ENCODE results near the gene TINCR.
A peak's percentile ranks its signal among the peaks of the same experiment; 100 is the strongest.

Gene TINCR

DNA sequence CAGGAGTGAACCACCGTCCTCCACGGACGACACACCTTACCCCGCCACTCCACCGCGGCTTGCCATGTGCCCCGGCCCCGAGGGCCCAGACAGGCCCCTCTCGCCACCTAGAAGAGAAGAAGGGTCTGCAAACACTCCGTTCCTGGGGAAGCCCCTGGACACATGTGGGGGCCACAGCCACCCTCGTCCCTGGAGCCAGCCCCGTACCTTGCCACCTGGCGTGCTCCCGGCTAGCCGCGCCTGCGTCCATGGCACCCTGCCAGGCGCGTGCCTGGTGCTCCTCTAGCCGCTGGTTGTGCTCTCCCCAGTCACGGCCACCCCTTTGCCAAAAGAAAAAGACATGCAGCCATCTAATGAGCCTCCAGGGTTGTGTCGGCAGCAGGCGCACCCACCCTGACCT lies 19.9 kb upstream of the TINCR start:
- TF ChIP-seq, protein P1, sequence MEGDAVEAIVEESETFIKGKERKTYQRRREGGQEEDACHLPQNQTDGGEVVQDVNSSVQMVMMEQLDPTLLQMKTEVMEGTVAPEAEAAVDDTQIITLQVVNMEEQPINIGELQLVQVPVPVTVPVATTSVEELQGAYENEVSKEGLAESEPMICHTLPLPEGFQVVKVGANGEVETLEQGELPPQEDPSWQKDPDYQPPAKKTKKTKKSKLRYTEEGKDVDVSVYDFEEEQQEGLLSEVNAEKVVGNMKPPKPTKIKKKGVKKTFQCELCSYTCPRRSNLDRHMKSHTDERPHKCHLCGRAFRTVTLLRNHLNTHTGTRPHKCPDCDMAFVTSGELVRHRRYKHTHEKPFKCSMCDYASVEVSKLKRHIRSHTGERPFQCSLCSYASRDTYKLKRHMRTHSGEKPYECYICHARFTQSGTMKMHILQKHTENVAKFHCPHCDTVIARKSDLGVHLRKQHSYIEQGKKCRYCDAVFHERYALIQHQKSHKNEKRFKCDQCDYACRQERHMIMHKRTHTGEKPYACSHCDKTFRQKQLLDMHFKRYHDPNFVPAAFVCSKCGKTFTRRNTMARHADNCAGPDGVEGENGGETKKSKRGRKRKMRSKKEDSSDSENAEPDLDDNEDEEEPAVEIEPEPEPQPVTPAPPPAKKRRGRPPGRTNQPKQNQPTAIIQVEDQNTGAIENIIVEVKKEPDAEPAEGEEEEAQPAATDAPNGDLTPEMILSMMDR (IDR thresholded peaks at IDR 0.05; ENCODE audit: low read depth, low read length, missing control alignments): no peak
- H3K27me3 ChIP-seq (replicated peaks): no peaks in the 10 kb centered on the region
- in situ Hi-C loops (cut with HindIII; ENCODE audit: low pct_ligation_motif_present, low sequenced_read_pairs): no loop called here
- DNase-seq: no peak
- peaks cover 57% of the 10 kb centered on the region for H3K36me3 ChIP-seq (replicated peaks)
- no peak overlapping the region for H3K27ac ChIP-seq
- no peak overlapping the region for H3K4me3 ChIP-seq (ENCODE audit: low read depth, low read length)

DNA sequence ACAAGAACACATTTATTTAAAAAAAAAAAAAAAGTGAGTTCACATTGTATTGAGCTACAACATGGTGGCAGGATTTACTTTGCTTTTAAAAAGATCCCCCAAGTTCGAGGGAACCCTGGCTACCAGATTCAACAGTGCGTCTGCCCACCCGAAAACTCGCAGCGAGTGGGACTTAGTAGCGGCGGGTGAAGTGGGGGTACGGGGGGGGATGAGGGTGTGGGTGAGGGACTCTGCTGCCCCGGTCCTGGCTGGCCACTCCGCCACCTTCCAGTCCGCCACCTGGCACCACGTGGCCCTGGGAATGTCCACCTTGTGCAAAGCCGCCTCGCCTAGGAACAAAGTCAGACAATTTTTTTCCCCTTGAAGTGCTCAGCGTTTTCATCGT lies 19.3 kb upstream of the TINCR start:
- peaks cover 51% of the 10 kb centered on the region for H3K36me3 ChIP-seq (replicated peaks)
- in situ Hi-C loops (cut with HindIII; ENCODE audit: low pct_ligation_motif_present, low sequenced_read_pairs): no loop called here
- no peaks in the 10 kb centered on the region for H3K27me3 ChIP-seq (replicated peaks)
- TF ChIP-seq, protein P1 (IDR thresholded peaks at IDR 0.05; ENCODE audit: low read depth, low read length, missing control alignments): no peak
- no peak overlapping the region for H3K4me3 ChIP-seq (ENCODE audit: low read depth, low read length)
- no peak for DNase-seq
- no peak overlapping the region for H3K27ac ChIP-seq

DNA sequence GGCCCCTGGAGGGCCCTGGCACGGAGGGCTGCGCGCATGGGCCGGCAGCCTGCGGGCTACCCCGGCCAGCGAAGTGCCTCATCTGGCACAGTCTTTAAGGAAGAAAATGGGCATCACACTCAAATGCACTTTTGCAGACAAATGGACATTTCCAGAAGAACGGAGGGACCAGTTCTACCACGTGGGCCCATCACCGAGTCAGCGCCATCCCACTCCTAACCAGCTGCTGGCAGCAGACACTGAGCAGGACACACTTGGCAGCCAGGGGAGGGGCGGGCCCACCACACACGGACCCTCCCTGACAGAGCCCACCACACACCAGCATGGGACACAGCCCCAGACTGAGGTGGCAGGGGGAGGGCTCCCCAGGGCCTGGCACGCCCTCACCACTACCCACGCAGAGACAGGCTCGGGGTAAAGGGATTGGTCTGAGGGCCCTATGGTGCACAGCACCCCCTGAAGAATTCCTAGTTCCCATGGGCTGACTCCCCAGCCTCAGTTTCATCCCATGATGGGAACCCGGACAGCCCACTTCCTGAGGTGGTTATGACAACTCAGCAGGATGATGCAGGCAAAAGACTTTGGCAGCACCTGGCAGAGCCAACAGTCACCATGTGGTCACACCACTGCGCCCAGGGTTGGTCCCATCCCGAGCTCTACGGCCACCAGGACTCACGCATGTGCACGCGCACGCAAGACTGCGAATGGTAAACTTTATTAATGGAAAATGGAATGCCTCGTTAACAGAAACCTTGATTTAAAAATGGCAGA lies 18.7 kb upstream of the TINCR start:
- H3K4me3 ChIP-seq (ENCODE audit: low read depth, low read length): no peak overlapping the region
- TF ChIP-seq, protein P1 (IDR thresholded peaks at IDR 0.05; ENCODE audit: low read depth, low read length, missing control alignments): no peak
- H3K36me3 ChIP-seq (replicated peaks): peaks cover 45% of the 10 kb centered on the region
- no peaks in the 10 kb centered on the region for H3K27me3 ChIP-seq (replicated peaks)
- in situ Hi-C loops (cut with HindIII; ENCODE audit: low pct_ligation_motif_present, low sequenced_read_pairs): no loop called here
- no peak for DNase-seq
- H3K27ac ChIP-seq: no peak overlapping the region

DNA sequence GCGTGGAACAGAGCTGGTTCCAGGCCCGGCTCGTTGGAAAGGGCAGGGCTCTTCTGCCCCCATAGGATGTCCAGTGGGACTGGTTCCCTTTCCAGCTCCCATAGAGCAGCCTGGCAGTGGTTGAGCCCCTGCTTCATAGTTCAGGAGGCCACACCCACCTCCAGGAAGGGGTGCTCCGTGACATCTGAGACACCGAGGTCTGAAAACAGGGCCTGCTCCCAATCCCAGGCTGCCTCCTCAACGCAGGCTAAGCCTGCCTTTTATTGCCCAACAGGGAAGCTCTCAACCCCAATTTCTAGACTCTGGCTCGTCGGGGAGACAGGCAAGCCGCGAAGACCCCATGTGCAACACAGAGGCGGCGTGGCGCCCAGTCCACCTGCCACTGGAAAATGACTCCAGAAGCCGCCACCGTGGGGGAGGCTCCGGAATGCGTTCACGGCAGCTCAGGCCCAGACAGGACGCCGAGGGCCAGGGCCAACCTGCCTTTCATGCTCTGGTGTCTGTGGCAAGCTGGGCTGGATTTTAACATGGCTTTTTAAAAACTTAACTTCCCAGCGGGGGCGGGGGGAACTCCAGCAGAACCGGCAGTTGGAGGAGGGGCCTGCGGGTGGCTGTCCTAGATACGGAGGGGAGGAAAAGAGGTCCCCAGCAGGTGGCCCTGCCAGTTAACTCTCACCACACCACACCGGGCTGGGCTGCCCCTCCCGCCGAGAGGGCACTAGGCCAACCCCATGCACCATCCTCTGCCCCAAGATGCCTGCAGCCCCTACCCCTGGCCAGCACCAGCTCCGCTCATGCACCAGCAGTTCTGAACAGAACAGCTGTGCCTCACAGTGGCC lies 17.9 kb upstream of the TINCR start:
- Histone ChIP-seq H3K27ac (no peak overlapping the region), H3K4me3 (ENCODE audit: low read depth, low read length) (no peak overlapping the region), H3K36me3 (replicated peaks) (peaks cover 40% of the 10 kb centered on the region), H3K27me3 (replicated peaks) (no peaks in the 10 kb centered on the region)
- TF ChIP-seq, protein P1 (IDR thresholded peaks at IDR 0.05; ENCODE audit: low read depth, low read length, missing control alignments): no peak
- peak; percentile 16 for DNase-seq
- in situ Hi-C loops (cut with HindIII; ENCODE audit: low pct_ligation_motif_present, low sequenced_read_pairs): no loop called here

DNA sequence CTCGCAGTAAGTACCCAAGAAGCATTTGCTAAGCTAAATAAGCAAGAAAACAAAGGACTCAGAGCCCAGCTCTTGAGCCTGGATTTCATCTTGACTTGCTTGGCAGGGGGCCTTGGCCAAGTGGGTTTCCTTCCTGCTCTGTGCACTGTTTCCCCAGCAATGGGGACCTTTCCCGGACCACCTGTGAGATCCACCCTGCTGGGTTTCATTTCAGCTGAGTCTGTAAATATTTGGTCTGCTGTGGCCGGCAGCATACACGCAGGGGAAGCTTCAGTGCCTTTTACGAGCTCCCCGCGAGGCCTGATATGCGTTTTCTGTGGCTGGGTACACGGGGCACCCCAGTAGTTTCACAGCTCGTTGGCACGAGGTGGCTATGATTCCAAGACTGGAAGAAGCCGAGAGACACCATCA lies 12.4 kb upstream of the TINCR start:
- Histone ChIP-seq H3K4me3 (ENCODE audit: low read depth, low read length) (no peak overlapping the region), H3K27ac (no peak overlapping the region), H3K27me3 (replicated peaks) (no peaks in the 10 kb centered on the region), H3K36me3 (replicated peaks) (no peaks in the 10 kb centered on the region)
- TF ChIP-seq, protein P1 (IDR thresholded peaks at IDR 0.05; ENCODE audit: low read depth, low read length, missing control alignments): no peak
- in situ Hi-C loops (cut with HindIII; ENCODE audit: low pct_ligation_motif_present, low sequenced_read_pairs): no loop called here
- no peak for DNase-seq
